Measurements from ENCODE around the gene GCM1.

DNA sequence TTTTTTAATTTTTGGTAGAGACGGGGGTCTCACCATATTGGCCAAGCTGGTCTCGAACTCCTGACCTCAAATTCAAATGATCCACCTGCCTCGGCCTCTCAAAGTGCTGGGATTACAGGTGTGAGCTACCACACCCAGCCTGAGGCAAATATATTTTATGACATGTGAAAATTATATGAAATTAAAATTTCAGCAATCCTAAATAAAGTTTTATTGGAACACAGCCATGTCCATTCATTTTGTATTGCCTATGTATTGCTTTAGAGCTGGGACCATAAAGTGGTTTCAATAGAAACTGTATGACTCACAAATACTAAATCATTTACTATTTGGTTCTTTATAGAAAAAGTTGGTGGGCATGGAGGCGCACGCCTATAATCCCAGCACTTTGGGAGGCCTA lies 32.0 kb upstream of the GCM1 start:
- no peak for TF ChIP-seq POLR2A (IDR thresholded peaks at IDR 0.05)
- TF ChIP-seq, protein P1, sequence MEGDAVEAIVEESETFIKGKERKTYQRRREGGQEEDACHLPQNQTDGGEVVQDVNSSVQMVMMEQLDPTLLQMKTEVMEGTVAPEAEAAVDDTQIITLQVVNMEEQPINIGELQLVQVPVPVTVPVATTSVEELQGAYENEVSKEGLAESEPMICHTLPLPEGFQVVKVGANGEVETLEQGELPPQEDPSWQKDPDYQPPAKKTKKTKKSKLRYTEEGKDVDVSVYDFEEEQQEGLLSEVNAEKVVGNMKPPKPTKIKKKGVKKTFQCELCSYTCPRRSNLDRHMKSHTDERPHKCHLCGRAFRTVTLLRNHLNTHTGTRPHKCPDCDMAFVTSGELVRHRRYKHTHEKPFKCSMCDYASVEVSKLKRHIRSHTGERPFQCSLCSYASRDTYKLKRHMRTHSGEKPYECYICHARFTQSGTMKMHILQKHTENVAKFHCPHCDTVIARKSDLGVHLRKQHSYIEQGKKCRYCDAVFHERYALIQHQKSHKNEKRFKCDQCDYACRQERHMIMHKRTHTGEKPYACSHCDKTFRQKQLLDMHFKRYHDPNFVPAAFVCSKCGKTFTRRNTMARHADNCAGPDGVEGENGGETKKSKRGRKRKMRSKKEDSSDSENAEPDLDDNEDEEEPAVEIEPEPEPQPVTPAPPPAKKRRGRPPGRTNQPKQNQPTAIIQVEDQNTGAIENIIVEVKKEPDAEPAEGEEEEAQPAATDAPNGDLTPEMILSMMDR (IDR thresholded peaks at IDR 0.05) = no peak

Data from adrenal gland (tissue), 5 donors.